ENCODE measurements around the gene ABCD3. TPM values are rescaled to one million over a fixed set of nuclear protein-coding genes. Genes with fewer than 3 reads are reported as not detected.

ABCD3 gene
- total and polyA plus RNA-seq, 4 donors, result 18.4 to 34.7 (median 23.6) TPM

GRCh38 chr1:94399453-94399852, 18.7 kb upstream of the ABCD3 start:
- WGBS, 2 donors, result 94% methylated on average over 3 of the region's 3 CpGs
- no peak for DNase-seq
- no peak for ATAC-seq (ENCODE audit: low FRiP score)
- Histone ChIP-seq H3K4me1 (ENCODE audit: control insufficient read depth in 1 of 2, insufficient read depth in 2 of 2, low read length in 2 of 2) (no peaks in the 10 kb centered on the region), H3K27ac (ENCODE audit: low read depth in 1 of 2, low read length in 2 of 2) (no peak overlapping the region), H3K36me3 (ENCODE audit: control insufficient read depth in 1 of 2, insufficient read depth in 2 of 2, low read length in 1 of 2) (no peaks in the 10 kb centered on the region), H3K27me3 (ENCODE audit: control insufficient read depth in 1 of 2, insufficient read depth in 2 of 2, low read length in 1 of 2) (no peaks in the 10 kb centered on the region), H3K4me3 (ENCODE audit: low read length in 2 of 2) (no peak overlapping the region), H3K9me3 (ENCODE audit: control insufficient read depth, low read length) (peaks cover 1% of the 10 kb centered on the region)
- intact Hi-C loops (cut with DNase I), result no loop called here

DNA sequence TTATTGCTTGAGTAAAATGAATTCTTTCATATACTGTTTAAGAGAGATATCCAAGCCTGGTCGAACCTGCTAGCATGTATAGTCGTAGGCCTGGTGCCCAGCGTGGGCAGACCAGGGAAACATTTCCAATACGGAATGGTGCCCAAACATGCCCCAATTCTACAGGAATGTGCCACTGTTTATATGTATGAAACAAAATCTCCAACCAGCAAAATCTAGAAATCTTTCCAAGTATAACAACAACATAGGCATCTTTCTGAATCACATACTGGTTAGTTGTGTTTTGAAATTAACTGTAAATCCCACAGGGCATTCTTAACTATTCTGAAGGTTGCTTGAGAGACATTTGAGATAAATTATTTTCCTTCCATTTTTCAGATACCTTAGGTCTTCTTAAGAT, 17.0 kb upstream of the ABCD3 start:
- H3K4me3 ChIP-seq (ENCODE audit: low read length in 2 of 2), result no peak overlapping the region
- H3K27me3 ChIP-seq (ENCODE audit: control insufficient read depth in 1 of 2, insufficient read depth in 2 of 2, low read length in 1 of 2), result no peaks in the 10 kb centered on the region
- intact Hi-C loops (cut with DNase I), result no loop called here
- no peaks in the 10 kb centered on the region for H3K4me1 ChIP-seq (ENCODE audit: control insufficient read depth in 1 of 2, insufficient read depth in 2 of 2, low read length in 2 of 2)
- WGBS, 2 donors, result 2 to 8% methylated on average over 4 of the region's 4 CpGs
- DNase-seq (no peak), ATAC-seq (ENCODE audit: low FRiP score) (no peak)
- H3K27ac ChIP-seq (ENCODE audit: low read depth in 1 of 2, low read length in 2 of 2), result no peak overlapping the region
- peaks cover 1% of the 10 kb centered on the region for H3K9me3 ChIP-seq (ENCODE audit: control insufficient read depth, low read length)
- no peaks in the 10 kb centered on the region for H3K36me3 ChIP-seq (ENCODE audit: control insufficient read depth in 1 of 2, insufficient read depth in 2 of 2, low read length in 1 of 2)

DNA sequence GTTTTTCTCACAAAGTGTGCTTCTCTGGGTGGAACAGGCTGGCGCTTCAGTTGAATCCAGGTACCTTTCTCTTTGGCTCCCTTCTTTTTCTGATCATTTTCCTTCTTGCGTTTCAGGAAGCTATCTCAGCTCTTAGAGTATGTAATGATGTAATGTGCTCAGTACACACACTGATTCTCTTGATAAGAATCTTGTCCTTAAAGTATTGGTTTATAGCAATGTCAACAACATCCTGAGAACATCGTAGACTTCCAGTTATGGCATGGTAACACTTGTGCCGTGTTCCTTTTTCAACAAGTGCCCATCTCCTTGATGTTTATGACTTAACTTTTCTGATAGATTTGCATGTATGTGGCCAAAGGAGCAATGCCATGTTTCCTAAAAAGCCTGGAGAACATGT, 11.7 kb upstream of the ABCD3 start:
- WGBS, 2 donors, result 93 to 94% methylated on average over 4 of the region's 4 CpGs
- DNase-seq (no peak), ATAC-seq (ENCODE audit: low FRiP score) (no peak)
- Histone ChIP-seq H3K27me3 (ENCODE audit: control insufficient read depth in 1 of 2, insufficient read depth in 2 of 2, low read length in 1 of 2) (no peaks in the 10 kb centered on the region), H3K9me3 (ENCODE audit: control insufficient read depth, low read length) (no peaks in the 10 kb centered on the region), H3K4me3 (ENCODE audit: low read length in 2 of 2) (no peak overlapping the region), H3K36me3 (ENCODE audit: control insufficient read depth in 1 of 2, insufficient read depth in 2 of 2, low read length in 1 of 2) (no peaks in the 10 kb centered on the region), H3K4me1 (ENCODE audit: control insufficient read depth in 1 of 2, insufficient read depth in 2 of 2, low read length in 2 of 2) (no peaks in the 10 kb centered on the region), H3K27ac (ENCODE audit: low read depth in 1 of 2, low read length in 2 of 2) (no peak overlapping the region)
- intact Hi-C loops (cut with DNase I), result no loop called here

DNA sequence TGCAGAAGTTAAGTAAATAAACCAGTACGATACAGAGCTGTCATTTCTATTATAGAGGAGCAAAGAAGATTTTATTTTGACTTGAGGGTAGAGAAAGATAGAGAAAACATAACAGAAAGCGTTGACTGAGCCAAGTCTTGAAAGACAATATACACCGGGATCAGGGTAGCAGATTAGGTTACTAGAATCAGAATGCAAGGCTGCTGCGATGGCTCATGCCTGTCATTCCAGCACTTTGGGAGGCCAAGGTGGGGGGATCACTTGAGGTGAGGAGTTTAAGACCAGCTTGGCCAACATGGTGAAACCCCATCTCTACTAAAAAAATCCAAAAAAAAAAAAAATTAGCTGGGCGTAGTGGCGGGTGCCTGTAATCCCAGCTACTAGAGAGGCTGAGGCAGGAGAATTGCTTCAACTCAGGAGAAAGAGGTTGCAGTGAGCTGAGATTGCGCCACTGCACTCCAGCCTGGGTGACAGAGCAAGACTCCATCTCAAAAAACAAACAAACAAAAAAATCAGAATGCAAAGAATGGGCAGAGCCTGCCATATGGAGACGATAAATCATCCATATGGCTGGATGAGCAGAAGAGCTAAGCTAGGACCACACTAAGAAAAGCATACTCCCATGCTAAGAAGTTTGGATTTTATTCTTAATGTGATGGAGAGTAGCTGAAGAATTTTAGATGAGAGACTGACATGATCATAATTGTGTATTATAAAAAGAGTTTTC, 9.9 kb upstream of the ABCD3 start:
- DNase-seq (no peak), ATAC-seq (ENCODE audit: low FRiP score) (no peak)
- intact Hi-C loops (cut with DNase I), result no loop called here
- Histone ChIP-seq H3K9me3 (ENCODE audit: control insufficient read depth, low read length) (no peaks in the 10 kb centered on the region), H3K4me3 (ENCODE audit: low read length in 2 of 2) (no peak overlapping the region), H3K27ac (ENCODE audit: low read depth in 1 of 2, low read length in 2 of 2) (no peak overlapping the region), H3K36me3 (ENCODE audit: control insufficient read depth in 1 of 2, insufficient read depth in 2 of 2, low read length in 1 of 2) (no peaks in the 10 kb centered on the region), H3K27me3 (ENCODE audit: control insufficient read depth in 1 of 2, insufficient read depth in 2 of 2, low read length in 1 of 2) (no peaks in the 10 kb centered on the region), H3K4me1 (ENCODE audit: control insufficient read depth in 1 of 2, insufficient read depth in 2 of 2, low read length in 2 of 2) (no peaks in the 10 kb centered on the region)
- 55 to 66% methylated on average over 6 to 8 of the region's 8 CpGs for WGBS, 2 donors

DNA sequence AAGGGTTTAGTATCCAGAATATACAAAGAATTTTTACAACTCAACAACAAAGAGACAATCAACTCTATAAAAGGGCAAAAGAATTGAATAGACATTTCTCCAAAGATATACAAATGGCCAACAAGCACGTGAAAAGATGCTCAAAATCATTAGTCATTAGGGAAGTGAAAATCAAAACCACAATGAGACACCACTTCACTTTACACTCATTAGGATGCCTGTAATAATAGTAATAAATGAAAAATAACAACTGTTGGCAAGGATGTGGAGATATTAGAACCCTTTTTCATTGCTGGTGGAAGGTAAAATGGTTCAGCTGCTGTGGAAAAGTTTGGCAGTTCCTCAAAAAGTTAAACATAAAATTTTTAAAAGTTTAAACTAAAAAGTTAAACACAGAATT, 7.0 kb upstream of the ABCD3 start:
- ATAC-seq (ENCODE audit: low FRiP score), result no peak
- no peaks in the 10 kb centered on the region for H3K9me3 ChIP-seq (ENCODE audit: control insufficient read depth, low read length)
- no peaks in the 10 kb centered on the region for H3K36me3 ChIP-seq (ENCODE audit: control insufficient read depth in 1 of 2, insufficient read depth in 2 of 2, low read length in 1 of 2)
- 78 to 90% methylated on average over 1 of the region's 1 CpG for WGBS, 2 donors
- no peak overlapping the region for H3K27ac ChIP-seq (ENCODE audit: low read depth in 1 of 2, low read length in 2 of 2)
- H3K4me1 ChIP-seq (ENCODE audit: control insufficient read depth in 1 of 2, insufficient read depth in 2 of 2, low read length in 2 of 2), result no peaks in the 10 kb centered on the region
- DNase-seq, result no peak
- H3K4me3 ChIP-seq (ENCODE audit: low read length in 2 of 2), result no peak overlapping the region
- intact Hi-C loops (cut with DNase I), result no loop called here
- H3K27me3 ChIP-seq (ENCODE audit: control insufficient read depth in 1 of 2, insufficient read depth in 2 of 2, low read length in 1 of 2), result no peaks in the 10 kb centered on the region

- intact Hi-C loops (cut with DNase I), result no loop called here
- Histone ChIP-seq H3K27ac (ENCODE audit: low read depth in 1 of 2, low read length in 2 of 2) (no peak overlapping the region), H3K4me3 (ENCODE audit: low read length in 2 of 2) (no peak overlapping the region), H3K27me3 (ENCODE audit: control insufficient read depth in 1 of 2, insufficient read depth in 2 of 2, low read length in 1 of 2) (no peaks in the 10 kb centered on the region), H3K4me1 (ENCODE audit: control insufficient read depth in 1 of 2, insufficient read depth in 2 of 2, low read length in 2 of 2) (peaks cover 0 to 4% of the 10 kb centered on the region in 2 donors), H3K9me3 (ENCODE audit: control insufficient read depth, low read length) (no peaks in the 10 kb centered on the region), H3K36me3 (ENCODE audit: control insufficient read depth in 1 of 2, insufficient read depth in 2 of 2, low read length in 1 of 2) (no peaks in the 10 kb centered on the region)
- ATAC-seq (ENCODE audit: low FRiP score) (no peak), DNase-seq (no peak)
- 90 to 93% methylated on average over 2 of the region's 2 CpGs for WGBS, 2 donors
Measured at GRCh38 chr1:94413311-94413710, 4.9 kb upstream of the ABCD3 start.

DNA sequence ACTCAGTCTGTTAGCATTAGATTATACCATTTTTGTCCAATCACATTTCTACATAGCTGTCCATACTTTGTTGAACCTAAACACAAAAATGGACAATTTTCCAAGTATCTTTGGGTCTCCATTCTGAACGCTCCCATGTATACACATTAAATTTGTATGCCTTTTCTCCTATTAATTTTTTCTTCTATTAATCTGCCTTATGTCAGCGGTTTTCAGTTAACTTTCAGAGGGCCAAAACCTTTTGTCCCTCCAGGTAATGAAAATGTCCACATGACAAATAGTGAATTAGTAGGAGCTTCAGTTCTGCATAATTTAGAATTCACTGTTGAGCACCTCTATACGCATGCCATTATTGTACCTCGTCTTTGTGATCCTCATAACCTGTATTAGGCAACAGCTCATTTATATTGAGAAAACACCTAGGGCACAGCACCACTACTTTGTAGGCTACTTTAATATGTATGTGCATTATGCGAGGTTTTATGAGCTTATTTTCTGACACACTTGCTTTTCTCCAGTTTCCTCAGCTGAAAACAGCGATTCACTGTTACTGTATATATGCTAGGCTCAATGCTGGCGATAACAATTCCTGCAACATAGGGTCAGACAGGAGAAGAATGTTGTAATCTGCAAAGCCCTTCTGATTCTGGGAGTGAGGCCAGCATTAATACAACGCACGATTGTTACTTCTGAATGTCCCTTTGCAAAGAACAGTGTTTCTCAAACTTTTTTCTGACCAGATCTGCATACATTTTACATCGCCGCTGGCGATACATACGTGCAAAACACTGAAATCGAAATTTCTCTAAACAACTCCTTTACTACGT, 1.1 kb upstream of the ABCD3 start:
- peak overlapping the region; percentile 69 to 81 for H3K4me3 ChIP-seq (ENCODE audit: low read length in 2 of 2)
- no peaks in the 10 kb centered on the region for H3K9me3 ChIP-seq (ENCODE audit: control insufficient read depth, low read length)
- intact Hi-C loops (cut with DNase I), result no loop called here
- no peaks in the 10 kb centered on the region for H3K27me3 ChIP-seq (ENCODE audit: control insufficient read depth in 1 of 2, insufficient read depth in 2 of 2, low read length in 1 of 2)
- peak overlapping the region in 1 of 2 donors; percentile 4 for H3K27ac ChIP-seq (ENCODE audit: low read depth in 1 of 2, low read length in 2 of 2)
- peak; percentile 46 for ATAC-seq (ENCODE audit: low FRiP score)
- no peak for DNase-seq
- H3K36me3 ChIP-seq (ENCODE audit: control insufficient read depth in 1 of 2, insufficient read depth in 2 of 2, low read length in 1 of 2), result no peaks in the 10 kb centered on the region
- 18 to 20% methylated on average over 15 of the region's 15 CpGs for WGBS, 2 donors
- peaks cover 0 to 4% of the 10 kb centered on the region in 2 donors for H3K4me1 ChIP-seq (ENCODE audit: control insufficient read depth in 1 of 2, insufficient read depth in 2 of 2, low read length in 2 of 2)

- H3K9me3 ChIP-seq (ENCODE audit: control insufficient read depth, low read length), result no peaks in the 10 kb centered on the region
- no peaks in the 10 kb centered on the region for H3K27me3 ChIP-seq (ENCODE audit: control insufficient read depth in 1 of 2, insufficient read depth in 2 of 2, low read length in 1 of 2)
- intact Hi-C loops (cut with DNase I), result no loop called here
- H3K36me3 ChIP-seq (ENCODE audit: control insufficient read depth in 1 of 2, insufficient read depth in 2 of 2, low read length in 1 of 2), result no peaks in the 10 kb centered on the region
- 1% methylated on average over 9 of the region's 9 CpGs for WGBS, 2 donors
- H3K4me3 ChIP-seq (ENCODE audit: low read length in 2 of 2), result peak overlapping the region; percentile 69 to 81
- peak overlapping the region in 1 of 2 donors; percentile 85 for H3K27ac ChIP-seq (ENCODE audit: low read depth in 1 of 2, low read length in 2 of 2)
- ATAC-seq (ENCODE audit: low FRiP score) (no peak), DNase-seq (no peak)
- H3K4me1 ChIP-seq (ENCODE audit: control insufficient read depth in 1 of 2, insufficient read depth in 2 of 2, low read length in 2 of 2), result peaks cover 0 to 4% of the 10 kb centered on the region in 2 donors
Measured at GRCh38 chr1:94417728-94417977, 536 bp upstream of the ABCD3 start.
